ENCODE measurements around the gene CRELD2.

DNA sequence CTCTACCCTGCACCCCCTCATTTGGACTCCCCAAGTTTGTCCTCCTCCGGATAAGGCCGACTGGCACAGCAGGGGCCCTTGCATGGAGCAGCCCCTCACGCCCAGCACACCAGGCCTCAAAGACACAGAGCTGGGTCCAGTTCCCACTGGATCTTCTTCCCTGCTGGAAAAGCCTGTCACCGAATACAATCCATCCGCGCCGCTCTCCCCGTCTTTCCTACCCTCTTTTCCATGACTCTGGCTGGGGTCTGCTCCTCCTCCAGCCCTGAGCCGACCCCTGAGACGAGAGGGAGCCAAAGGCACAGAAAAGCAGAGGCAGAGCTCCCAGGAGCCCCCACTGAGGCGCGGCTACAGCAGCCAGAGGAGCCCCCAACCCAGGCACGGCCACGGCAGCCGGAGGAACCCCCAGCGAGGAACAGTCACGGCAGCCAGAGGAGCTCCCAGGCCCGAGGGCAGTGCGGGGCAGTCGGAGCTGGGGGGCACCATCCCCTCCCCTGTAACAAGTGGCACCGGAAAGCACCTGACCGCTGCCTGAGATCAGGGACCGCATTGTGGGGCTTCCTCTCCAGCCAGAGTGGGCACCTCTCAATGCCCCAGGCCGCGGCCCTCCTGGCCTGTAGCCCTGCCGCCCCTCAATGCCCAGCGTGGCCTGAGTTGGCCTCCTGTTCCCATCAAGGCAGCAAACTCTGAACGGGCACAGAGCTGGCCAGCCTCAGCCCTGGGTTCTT is 12.2 kb upstream of the CRELD2 start:
- TF ChIP-seq EP300 (conservative IDR thresholded peaks at IDR 0.05; ENCODE audit: poor library complexity, severe bottlenecking) (no peak), RAD21 (conservative IDR thresholded peaks at IDR 0.05) (no peak), POLR2AphosphoS5 (IDR thresholded peaks at IDR 0.05) (no peak), SMC3 (conservative IDR thresholded peaks at IDR 0.05; ENCODE audit: poor library complexity) (no peak), EZH2 (IDR thresholded peaks at IDR 0.05; ENCODE audit: borderline replicate concordance, insufficient read depth, low read length, poor library complexity, severe bottlenecking) (no peak)
- TF ChIP-seq, protein P1, sequence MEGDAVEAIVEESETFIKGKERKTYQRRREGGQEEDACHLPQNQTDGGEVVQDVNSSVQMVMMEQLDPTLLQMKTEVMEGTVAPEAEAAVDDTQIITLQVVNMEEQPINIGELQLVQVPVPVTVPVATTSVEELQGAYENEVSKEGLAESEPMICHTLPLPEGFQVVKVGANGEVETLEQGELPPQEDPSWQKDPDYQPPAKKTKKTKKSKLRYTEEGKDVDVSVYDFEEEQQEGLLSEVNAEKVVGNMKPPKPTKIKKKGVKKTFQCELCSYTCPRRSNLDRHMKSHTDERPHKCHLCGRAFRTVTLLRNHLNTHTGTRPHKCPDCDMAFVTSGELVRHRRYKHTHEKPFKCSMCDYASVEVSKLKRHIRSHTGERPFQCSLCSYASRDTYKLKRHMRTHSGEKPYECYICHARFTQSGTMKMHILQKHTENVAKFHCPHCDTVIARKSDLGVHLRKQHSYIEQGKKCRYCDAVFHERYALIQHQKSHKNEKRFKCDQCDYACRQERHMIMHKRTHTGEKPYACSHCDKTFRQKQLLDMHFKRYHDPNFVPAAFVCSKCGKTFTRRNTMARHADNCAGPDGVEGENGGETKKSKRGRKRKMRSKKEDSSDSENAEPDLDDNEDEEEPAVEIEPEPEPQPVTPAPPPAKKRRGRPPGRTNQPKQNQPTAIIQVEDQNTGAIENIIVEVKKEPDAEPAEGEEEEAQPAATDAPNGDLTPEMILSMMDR (IDR thresholded peaks at IDR 0.05; ENCODE audit: poor library complexity, severe bottlenecking) = no peak
- TF ChIP-seq, protein P2, sequence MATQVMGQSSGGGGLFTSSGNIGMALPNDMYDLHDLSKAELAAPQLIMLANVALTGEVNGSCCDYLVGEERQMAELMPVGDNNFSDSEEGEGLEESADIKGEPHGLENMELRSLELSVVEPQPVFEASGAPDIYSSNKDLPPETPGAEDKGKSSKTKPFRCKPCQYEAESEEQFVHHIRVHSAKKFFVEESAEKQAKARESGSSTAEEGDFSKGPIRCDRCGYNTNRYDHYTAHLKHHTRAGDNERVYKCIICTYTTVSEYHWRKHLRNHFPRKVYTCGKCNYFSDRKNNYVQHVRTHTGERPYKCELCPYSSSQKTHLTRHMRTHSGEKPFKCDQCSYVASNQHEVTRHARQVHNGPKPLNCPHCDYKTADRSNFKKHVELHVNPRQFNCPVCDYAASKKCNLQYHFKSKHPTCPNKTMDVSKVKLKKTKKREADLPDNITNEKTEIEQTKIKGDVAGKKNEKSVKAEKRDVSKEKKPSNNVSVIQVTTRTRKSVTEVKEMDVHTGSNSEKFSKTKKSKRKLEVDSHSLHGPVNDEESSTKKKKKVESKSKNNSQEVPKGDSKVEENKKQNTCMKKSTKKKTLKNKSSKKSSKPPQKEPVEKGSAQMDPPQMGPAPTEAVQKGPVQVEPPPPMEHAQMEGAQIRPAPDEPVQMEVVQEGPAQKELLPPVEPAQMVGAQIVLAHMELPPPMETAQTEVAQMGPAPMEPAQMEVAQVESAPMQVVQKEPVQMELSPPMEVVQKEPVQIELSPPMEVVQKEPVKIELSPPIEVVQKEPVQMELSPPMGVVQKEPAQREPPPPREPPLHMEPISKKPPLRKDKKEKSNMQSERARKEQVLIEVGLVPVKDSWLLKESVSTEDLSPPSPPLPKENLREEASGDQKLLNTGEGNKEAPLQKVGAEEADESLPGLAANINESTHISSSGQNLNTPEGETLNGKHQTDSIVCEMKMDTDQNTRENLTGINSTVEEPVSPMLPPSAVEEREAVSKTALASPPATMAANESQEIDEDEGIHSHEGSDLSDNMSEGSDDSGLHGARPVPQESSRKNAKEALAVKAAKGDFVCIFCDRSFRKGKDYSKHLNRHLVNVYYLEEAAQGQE (IDR thresholded peaks at IDR 0.05; ENCODE audit: borderline replicate concordance) = no peak

Data from neural cell (in vitro differentiated cells).